GM23338 (cell line): ENCODE measurements around the gene NAA16. TPM values are rescaled to one million over a fixed set of nuclear protein-coding genes. Genes with fewer than 3 reads are reported as not detected.

Experiments used
- ATAC-seq: fragments of 200-7000 bp; cut with Tn5 transposase; 3 replicates; pipeline ENCODE4 v1.9.1; 2020
- DNase-seq: peaks from one replicate; pipeline ENCODE4 v3.0.0-alpha.2; 2015; ENCODE audit warnings: low spot score
- H2AFZ ChIP-seq: fragments of 200-600 bp; sonication (generic); 2 replicates; pipeline ENCODE4 v1.8.0; 2016; ENCODE audit warnings: antibody characterized with exemption, mild to moderate bottlenecking, moderate library complexity
- H3F3A ChIP-seq: fragments of 200-600 bp; sonication (generic); replicated peaks from 2 replicates; pipeline ENCODE4 v1.8.0; 2017; ENCODE audit warnings: antibody characterized with exemption, mixed run types, low read depth
- H3K27ac ChIP-seq: fragments of 200-600 bp; sonication (generic); 2 replicates; pipeline ENCODE4 v1.6.1; 2016; ENCODE audit warnings: low read depth
- H3K27me3 ChIP-seq: fragments of 200-600 bp; sonication (generic); 2 replicates; pipeline ENCODE4 v1.8.0; 2016; ENCODE audit warnings: mild to moderate bottlenecking, mixed run types, moderate library complexity; ENCODE audit not compliant: insufficient read depth
- H3K36me3 ChIP-seq: fragments of 200-600 bp; sonication (generic); 2 replicates; pipeline ENCODE4 v1.8.0; 2016; ENCODE audit warnings: mild to moderate bottlenecking; ENCODE audit not compliant: insufficient read depth
- H3K4me1 ChIP-seq: fragments of 200-600 bp; sonication (generic); 2 replicates; pipeline ENCODE4 v1.8.0; 2016; ENCODE audit warnings: mild to moderate bottlenecking, moderate library complexity; ENCODE audit not compliant: insufficient read depth
- H3K4me2 ChIP-seq: fragments of 200-600 bp; sonication (generic); 2 replicates; pipeline ENCODE4 v1.7.1; 2017; ENCODE audit warnings: mixed run types
- H3K4me3 ChIP-seq: fragments of 200-600 bp; sonication (generic); 2 replicates; pipeline ENCODE4 v1.6.1; 2016; ENCODE audit warnings: mixed run types
- H3K79me2 ChIP-seq: fragments of 200-600 bp; sonication (generic); replicated peaks from 2 replicates; pipeline ENCODE4 v1.8.0; 2017; ENCODE audit warnings: mild to moderate bottlenecking; ENCODE audit not compliant: insufficient read depth
- H3K9me2 ChIP-seq: fragments of 200-600 bp; sonication (generic); 2 replicates; pipeline ENCODE4 v1.8.0; 2017; ENCODE audit not compliant: insufficient read depth
- H4K20me1 ChIP-seq: fragments of 200-600 bp; sonication (generic); replicated peaks from 2 replicates; pipeline ENCODE4 v1.8.0; 2017; ENCODE audit warnings: mild to moderate bottlenecking; ENCODE audit not compliant: insufficient read depth
- H3K27ac Mint-ChIP-seq: 2 replicates; pipeline ENCODE4 v1.8.0; 2020; ENCODE audit warnings: inconsistent platforms, mild to moderate bottlenecking, moderate library complexity, mixed read lengths
- H3K27me3 Mint-ChIP-seq: 3 replicates; pipeline ENCODE4 v1.8.0; 2022; ENCODE audit warnings: low read depth, mild to moderate bottlenecking, moderate library complexity, mixed read lengths, inconsistent platforms; ENCODE audit not compliant: insufficient read depth, poor library complexity
- H3K36me3 Mint-ChIP-seq: 3 replicates; pipeline ENCODE4 v1.8.0; 2021; ENCODE audit warnings: low read depth, mild to moderate bottlenecking, inconsistent platforms, moderate library complexity, mixed read lengths
- H3K4me1 Mint-ChIP-seq: 3 replicates; pipeline ENCODE4 v1.8.0; 2020; ENCODE audit warnings: mild to moderate bottlenecking, inconsistent platforms, mixed read lengths
- H3K4me3 Mint-ChIP-seq: 3 replicates; pipeline ENCODE4 v1.8.0; 2021; ENCODE audit warnings: moderate library complexity, mild to moderate bottlenecking, inconsistent platforms, mixed read lengths
- H3K9me3 Mint-ChIP-seq: 3 replicates; pipeline ENCODE4 v1.8.0; 2020; ENCODE audit warnings: moderate library complexity, mild to moderate bottlenecking, inconsistent platforms, mixed read lengths
- CREB1 ChIP-seq: fragments of 250-450 bp; sonication (Bioruptor Pico); IDR thresholded peaks from 2 replicates; pipeline ENCODE4 v1.5.0; 2020; ENCODE audit warnings: low read depth, mild to moderate bottlenecking, moderate library complexity
- CTCF ChIP-seq, 2 experiments: fragments of 200-600 bp in 1 of 2; sonication (generic) in 1 of 2; conservative IDR thresholded peaks; 2 replicates each; pipeline versions ENCODE4 v1.5.1 to v1.6.1; 2016 to 2017; ENCODE audit warnings: antibody characterized with exemption in 2 of 2, low read depth in 2 of 2, mild to moderate bottlenecking in 2 of 2, moderate library complexity in 1 of 2
- ETS1 ChIP-seq: IDR thresholded peaks from 2 replicates; pipeline ENCODE4 v1.6.1; 2016; ENCODE audit warnings: antibody characterized with exemption
- EZH2 ChIP-seq: fragments of 200-600 bp; sonication (generic); IDR thresholded peaks from one replicate; pipeline ENCODE4 v1.8.0; 2017; ENCODE audit warnings: antibody characterized with exemption, mild to moderate bottlenecking, low read depth; ENCODE audit not compliant: unreplicated experiment
- EZH2phosphoT487 ChIP-seq: fragments of 200-600 bp; sonication (generic); IDR thresholded peaks from one replicate; pipeline ENCODE4 v1.8.1; 2018; ENCODE audit warnings: antibody characterized with exemption; ENCODE audit not compliant: unreplicated experiment
- JUNB ChIP-seq: IDR thresholded peaks from one replicate; pipeline ENCODE4 v1.6.1; 2016; ENCODE audit warnings: antibody characterized with exemption; ENCODE audit not compliant: unreplicated experiment
- NANOG ChIP-seq: IDR thresholded peaks from 2 replicates; pipeline ENCODE4 v1.6.1; 2016; ENCODE audit warnings: antibody characterized with exemption, borderline replicate concordance
- POLR2AphosphoS5 ChIP-seq: IDR thresholded peaks from 2 replicates; pipeline ENCODE4 v1.6.1; 2016; ENCODE audit warnings: antibody characterized with exemption, low read depth
- REST ChIP-seq: IDR thresholded peaks from one replicate; pipeline ENCODE4 v1.6.1; 2018; ENCODE audit warnings: antibody characterized with exemption; ENCODE audit not compliant: unreplicated experiment
- STAT1 ChIP-seq: IDR thresholded peaks from one replicate; pipeline ENCODE4 v1.6.1; 2016; ENCODE audit warnings: antibody characterized with exemption; ENCODE audit not compliant: unreplicated experiment
- ZNF114 ChIP-seq: fragments of 250-450 bp; sonication (Bioruptor Pico); IDR thresholded peaks from 2 replicates; pipeline ENCODE4 v1.5.0; 2020; ENCODE audit warnings: mild to moderate bottlenecking, moderate library complexity
- ZNF331 ChIP-seq: fragments of 250-450 bp; sonication (Bioruptor Pico); IDR thresholded peaks from 2 replicates; pipeline ENCODE4 v1.5.0; 2020; ENCODE audit warnings: low read depth, mild to moderate bottlenecking, moderate library complexity
- ZNF462 ChIP-seq: fragments of 250-450 bp; sonication (Bioruptor Pico); IDR thresholded peaks from 2 replicates; pipeline ENCODE4 v1.5.0; 2020; ENCODE audit warnings: mild to moderate bottlenecking, moderate library complexity
- polyA plus RNA-seq: library from polyadenylated mRNA; unstranded; fragments of >200 nt; fragmentation: Nextera tagmentation; extraction: Ambion mirVana; gene quantifications from 2 replicates; pipeline ENCODE4 v1.2.1, GENCODE V29; 2016
- total RNA-seq: library from RNA; depleted of rRNA; stranded (reverse); fragments of >200 nt; shearing (Covaris generic); gene quantifications from 2 replicates; pipeline ENCODE4 v1.2.3, GENCODE V29; 2014

Gene NAA16
- total and polyA plus RNA-seq, 2 experiments from 2014 or later, result 42.3 to 51.7 TPM

GRCh38 chr13:41267106-41267505, 44.0 kb upstream of the NAA16 start:
- ATAC-seq, result no peak
- H3K27me3 ChIP-seq, result no peaks in the 10 kb centered on the region
- 0 out of 2 replicates have a peak, but pooled peaks cover 5% of the 10 kb centered on the region for H3K79me2 ChIP-seq
- no peak overlapping the region for H2AFZ ChIP-seq
- H3K27ac ChIP-seq, result no peak overlapping the region
- TF ChIP-seq CREB1 (no peak), ZNF114 (CRISPR knock-in tag) (no peak), NANOG (no peak), ZNF331 (CRISPR knock-in tag) (no peak), REST (no peak), ZNF462 (no peak), CTCF (conservative IDR thresholded peaks at IDR 0.05; ENCODE audit: low read depth in 2 of 2) (no peak), STAT1 (no peak), ETS1 (no peak), JUNB (no peak), EZH2 (no peak), POLR2AphosphoS5 (no peak), EZH2phosphoT487 (no peak)
- DNase-seq, result no peak
- H3K36me3 Mint-ChIP-seq, result peaks cover 21% of the 10 kb centered on the region; the same call in 2 of the 3 replicates
- H3K36me3 ChIP-seq, result peaks cover 7% of the 10 kb centered on the region
- H3F3A ChIP-seq, result no peaks in the 10 kb centered on the region
- no peak overlapping the region for H3K4me2 ChIP-seq
- H4K20me1 ChIP-seq, result no peaks in the 10 kb centered on the region
- no peak overlapping the region for H3K4me3 ChIP-seq
- no peak overlapping the region for H3K27ac Mint-ChIP-seq
- 0 out of 2 replicates have a peak, but pooled peaks cover 5% of the 10 kb centered on the region for H3K4me1 ChIP-seq
- H3K9me3 Mint-ChIP-seq, result peaks cover 54% of the 10 kb centered on the region
- no peaks in the 10 kb centered on the region for H3K4me1 Mint-ChIP-seq
- no peak overlapping the region for H3K4me3 Mint-ChIP-seq
- H3K27me3 Mint-ChIP-seq, result peaks cover 3% of the 10 kb centered on the region
- peaks cover 5% of the 10 kb centered on the region; the same call in 1 of the 2 replicates for H3K9me2 ChIP-seq
